ENCODE results near the gene NR3C2.

DNA sequence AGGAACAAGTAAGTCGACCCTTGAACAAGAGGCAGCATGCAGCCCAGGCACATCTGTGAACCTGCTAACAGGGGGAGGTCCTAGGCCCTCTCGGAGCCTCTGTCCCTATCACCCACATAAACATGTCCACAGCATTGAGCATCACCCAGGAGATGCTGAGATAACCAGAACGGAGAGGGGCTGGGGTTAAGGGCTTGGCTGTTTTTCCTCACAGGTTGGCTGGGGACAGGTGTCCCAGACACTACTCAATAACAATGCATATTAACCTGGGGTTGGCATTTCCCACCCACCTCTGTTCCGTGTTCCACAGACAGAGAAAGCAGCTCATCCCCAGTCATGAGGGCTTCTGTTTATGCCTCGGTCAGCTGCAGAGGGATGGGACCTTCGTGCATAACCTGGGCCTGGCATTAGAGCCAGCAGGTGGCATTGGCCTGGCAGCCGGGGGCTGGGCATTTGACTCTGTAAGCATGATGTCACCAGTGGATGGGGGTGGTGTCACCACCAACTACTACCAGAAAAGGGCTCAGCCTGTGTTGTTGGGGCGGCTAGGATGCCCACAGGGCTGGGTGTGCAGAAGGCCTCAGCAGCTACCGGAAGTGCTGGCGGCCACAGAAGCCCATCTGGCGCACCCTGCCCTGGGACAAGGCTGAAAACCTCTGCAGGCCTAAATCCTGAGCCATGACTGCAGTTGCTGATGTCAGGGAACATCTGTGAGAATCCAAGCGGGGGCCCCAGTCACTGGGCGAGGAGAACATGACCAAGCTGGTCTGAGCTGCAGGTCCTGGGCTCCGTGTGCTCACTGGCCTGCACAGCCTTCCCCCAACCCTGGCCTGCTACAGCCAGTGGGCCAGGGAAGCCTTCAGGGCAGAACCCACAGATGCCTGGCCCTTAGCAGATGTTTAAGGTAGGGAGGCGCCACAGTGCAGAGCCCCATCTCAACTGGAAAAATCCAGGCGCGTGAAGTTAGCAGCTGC is 351.4 kb downstream of the NR3C2 start:
- no peak for TF ChIP-seq EZH2 (IDR thresholded peaks at IDR 0.05; ENCODE audit: borderline replicate concordance, low read depth, low read length, severe bottlenecking)
- TF ChIP-seq, protein P1, sequence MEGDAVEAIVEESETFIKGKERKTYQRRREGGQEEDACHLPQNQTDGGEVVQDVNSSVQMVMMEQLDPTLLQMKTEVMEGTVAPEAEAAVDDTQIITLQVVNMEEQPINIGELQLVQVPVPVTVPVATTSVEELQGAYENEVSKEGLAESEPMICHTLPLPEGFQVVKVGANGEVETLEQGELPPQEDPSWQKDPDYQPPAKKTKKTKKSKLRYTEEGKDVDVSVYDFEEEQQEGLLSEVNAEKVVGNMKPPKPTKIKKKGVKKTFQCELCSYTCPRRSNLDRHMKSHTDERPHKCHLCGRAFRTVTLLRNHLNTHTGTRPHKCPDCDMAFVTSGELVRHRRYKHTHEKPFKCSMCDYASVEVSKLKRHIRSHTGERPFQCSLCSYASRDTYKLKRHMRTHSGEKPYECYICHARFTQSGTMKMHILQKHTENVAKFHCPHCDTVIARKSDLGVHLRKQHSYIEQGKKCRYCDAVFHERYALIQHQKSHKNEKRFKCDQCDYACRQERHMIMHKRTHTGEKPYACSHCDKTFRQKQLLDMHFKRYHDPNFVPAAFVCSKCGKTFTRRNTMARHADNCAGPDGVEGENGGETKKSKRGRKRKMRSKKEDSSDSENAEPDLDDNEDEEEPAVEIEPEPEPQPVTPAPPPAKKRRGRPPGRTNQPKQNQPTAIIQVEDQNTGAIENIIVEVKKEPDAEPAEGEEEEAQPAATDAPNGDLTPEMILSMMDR (IDR thresholded peaks at IDR 0.05; ENCODE audit: borderline replicate concordance, extremely low read depth, low read length, poor library complexity, severe bottlenecking) = no peak
